HepG2 (cell line): Measurements from ENCODE around the gene METTL5.

ENCODE experiments used
- IKZF1 ChIP-seq: fragments of 450-650 bp; IDR thresholded peaks from 2 replicates; pipeline ENCODE4 v1.7.1; 2016
- RBFOX2 ChIP-seq: fragments of 200-400 bp; formaldehyde crosslinking; IDR thresholded peaks from 2 replicates; pipeline ENCODE4 v1.6.1; 2017; ENCODE audit warnings: low read depth, mild to moderate bottlenecking, low read length
- ZZZ3 ChIP-seq: sonication (generic); formaldehyde crosslinking; IDR thresholded peaks from 2 replicates; pipeline ENCODE4 v1.4.0; 2020; ENCODE audit warnings: missing genetic modification reagents, mild to moderate bottlenecking, borderline replicate concordance

DNA sequence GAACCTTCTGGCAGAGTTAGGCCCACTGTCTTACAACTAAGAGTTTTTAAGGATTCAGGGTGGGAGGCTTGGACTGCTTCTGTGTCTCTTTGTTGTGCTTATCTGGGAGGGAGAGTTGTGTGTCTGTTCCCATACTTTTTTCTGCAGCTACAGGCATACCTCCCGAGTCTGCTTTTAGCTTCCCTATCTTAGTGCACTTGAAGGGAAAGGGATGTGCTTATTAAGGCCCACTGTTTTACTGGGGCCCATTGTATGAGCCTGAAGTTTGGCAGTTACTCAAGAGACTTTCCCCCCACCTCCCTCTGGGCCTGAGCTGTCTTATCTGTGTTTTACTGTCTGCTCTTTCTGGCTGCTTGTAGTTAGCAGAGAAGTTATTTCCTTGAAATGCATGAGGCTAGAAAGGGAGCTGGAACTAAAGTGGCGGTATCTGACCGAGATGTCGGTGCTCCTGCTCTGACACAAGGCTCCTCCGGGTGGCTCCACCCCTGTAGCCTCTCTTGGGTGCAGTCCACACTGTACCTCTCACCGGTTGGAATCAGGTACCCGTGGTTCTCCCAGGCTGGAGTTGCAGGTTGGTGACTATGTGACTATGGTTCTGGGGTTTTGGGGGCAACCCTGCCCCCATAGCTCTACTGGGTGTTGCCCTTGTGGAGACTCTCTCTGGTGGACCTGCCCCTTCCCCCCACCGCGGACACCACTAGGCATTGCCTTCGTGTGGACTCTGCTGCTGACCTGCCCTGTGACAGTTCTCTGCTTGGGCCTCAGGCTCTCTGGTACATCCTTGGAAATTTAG is 15.4 kb upstream of the METTL5 start:
- no peak for TF ChIP-seq IKZF1
- no peak for TF ChIP-seq RBFOX2
- no peak for TF ChIP-seq ZZZ3
